SK-N-SH treated with all-trans-retinoic acid at 6 μM for 48 hours (cell line): Measurements from ENCODE around the gene GPATCH2.

Experiments
- ATAC-seq: fragments of 200-7000 bp; cut with Tn5 transposase; 3 replicates; pipeline ENCODE4 v1.9.1; 2020; ENCODE audit warnings: mild to moderate bottlenecking, moderate library complexity
- ARNTL ChIP-seq: fragments of 450-650 bp; formaldehyde crosslinking; IDR thresholded peaks from 2 replicates; pipeline ENCODE4 v1.5.0; 2020; ENCODE audit warnings: low read depth, mild to moderate bottlenecking, moderate library complexity, borderline replicate concordance
- BACH2 ChIP-seq: fragments of 250-450 bp; sonication (Bioruptor Pico); IDR thresholded peaks from 2 replicates; pipeline ENCODE4 v1.9.0; 2021; ENCODE audit warnings: mild to moderate bottlenecking, borderline replicate concordance
- CSDC2 ChIP-seq: fragments of 250-450 bp; sonication (Bioruptor Pico); IDR thresholded peaks from 2 replicates; pipeline ENCODE4 v1.5.0; 2020; ENCODE audit warnings: mild to moderate bottlenecking, moderate library complexity
- CSRNP3 ChIP-seq: fragments of 250-450 bp; sonication (Bioruptor Pico); IDR thresholded peaks from 2 replicates; pipeline ENCODE4 v1.5.1; 2021; ENCODE audit warnings: mild to moderate bottlenecking, moderate library complexity
- ESRRG ChIP-seq: fragments of 250-450 bp; sonication (Bioruptor Pico); IDR thresholded peaks from 2 replicates; pipeline ENCODE4 v1.6.1; 2021; ENCODE audit warnings: mild to moderate bottlenecking
- GLIS3 ChIP-seq: fragments of 250-450 bp; sonication (Bioruptor Pico); IDR thresholded peaks from 2 replicates; pipeline ENCODE4 v1.5.0; 2020; ENCODE audit warnings: mild to moderate bottlenecking, moderate library complexity
- ISL1 ChIP-seq: fragments of 250-450 bp; sonication (Bioruptor Pico); IDR thresholded peaks from 2 replicates; pipeline ENCODE4 v2.1.2; 2022; ENCODE audit warnings: mild to moderate bottlenecking, moderate library complexity
- OSR1 ChIP-seq: fragments of 250-450 bp; sonication (Bioruptor Pico); IDR thresholded peaks from 2 replicates; pipeline ENCODE4 v1.8.0; 2022; ENCODE audit warnings: moderate library complexity, mild to moderate bottlenecking, inconsistent platforms
- RARB ChIP-seq: fragments of 250-450 bp; sonication (Bioruptor Pico); IDR thresholded peaks from 2 replicates; pipeline ENCODE4 v1.8.0; 2021; ENCODE audit warnings: mild to moderate bottlenecking, moderate library complexity
- SNAI2 ChIP-seq: fragments of 250-450 bp; sonication (Bioruptor Pico); IDR thresholded peaks from 2 replicates; pipeline ENCODE4 v1.5.0; 2020; ENCODE audit warnings: mild to moderate bottlenecking, moderate library complexity
- TCF4 ChIP-seq: fragments of 250-450 bp; sonication (Bioruptor Pico); IDR thresholded peaks from 2 replicates; pipeline ENCODE4 v1.8.0; 2021; ENCODE audit warnings: mild to moderate bottlenecking, moderate library complexity, borderline replicate concordance
- TOX ChIP-seq: fragments of 250-450 bp; sonication (Bioruptor Pico); IDR thresholded peaks from 2 replicates; pipeline ENCODE4 v1.8.0; 2021; ENCODE audit warnings: mild to moderate bottlenecking, moderate library complexity, borderline replicate concordance
- ZC3H10 ChIP-seq: fragments of 250-450 bp; sonication (Bioruptor Pico); IDR thresholded peaks from 2 replicates; pipeline ENCODE4 v1.5.1; 2021; ENCODE audit warnings: mild to moderate bottlenecking, moderate library complexity
- ZFP3 ChIP-seq: fragments of 250-450 bp; sonication (Bioruptor Pico); IDR thresholded peaks from 2 replicates; pipeline ENCODE4 v1.5.0; 2020; ENCODE audit warnings: mild to moderate bottlenecking, moderate library complexity
- ZFP30 ChIP-seq: fragments of 450-650 bp; formaldehyde crosslinking; IDR thresholded peaks from 2 replicates; pipeline ENCODE4 v1.5.0; 2022; ENCODE audit warnings: mild to moderate bottlenecking, moderate library complexity
- ZNF565 ChIP-seq: fragments of 450-650 bp; formaldehyde crosslinking; conservative IDR thresholded peaks from 2 replicates; pipeline ENCODE4 v1.5.0; 2020; ENCODE audit warnings: low read depth, mild to moderate bottlenecking, moderate library complexity
- ZNF70 ChIP-seq: fragments of 450-650 bp; formaldehyde crosslinking; IDR thresholded peaks from 2 replicates; pipeline ENCODE4 v1.5.0; 2020; ENCODE audit warnings: mild to moderate bottlenecking, moderate library complexity
- ZNF8 ChIP-seq: fragments of 450-650 bp; formaldehyde crosslinking; IDR thresholded peaks from 2 replicates; pipeline ENCODE4 v1.5.0; 2020; ENCODE audit warnings: mild to moderate bottlenecking, moderate library complexity
- TF ChIP-seq, protein P1 (sequence below): fragments of 250-450 bp; sonication (Bioruptor Pico); IDR thresholded peaks from 2 replicates; pipeline ENCODE4 v1.8.0; 2021; ENCODE audit warnings: low read depth, mild to moderate bottlenecking, moderate library complexity, borderline replicate concordance
- TF ChIP-seq, protein P2 (sequence below): fragments of 250-450 bp; sonication (Bioruptor Pico); IDR thresholded peaks from 2 replicates; pipeline ENCODE4 v1.5.0; 2020; ENCODE audit warnings: mild to moderate bottlenecking, moderate library complexity

The GPATCH2 gene

DNA sequence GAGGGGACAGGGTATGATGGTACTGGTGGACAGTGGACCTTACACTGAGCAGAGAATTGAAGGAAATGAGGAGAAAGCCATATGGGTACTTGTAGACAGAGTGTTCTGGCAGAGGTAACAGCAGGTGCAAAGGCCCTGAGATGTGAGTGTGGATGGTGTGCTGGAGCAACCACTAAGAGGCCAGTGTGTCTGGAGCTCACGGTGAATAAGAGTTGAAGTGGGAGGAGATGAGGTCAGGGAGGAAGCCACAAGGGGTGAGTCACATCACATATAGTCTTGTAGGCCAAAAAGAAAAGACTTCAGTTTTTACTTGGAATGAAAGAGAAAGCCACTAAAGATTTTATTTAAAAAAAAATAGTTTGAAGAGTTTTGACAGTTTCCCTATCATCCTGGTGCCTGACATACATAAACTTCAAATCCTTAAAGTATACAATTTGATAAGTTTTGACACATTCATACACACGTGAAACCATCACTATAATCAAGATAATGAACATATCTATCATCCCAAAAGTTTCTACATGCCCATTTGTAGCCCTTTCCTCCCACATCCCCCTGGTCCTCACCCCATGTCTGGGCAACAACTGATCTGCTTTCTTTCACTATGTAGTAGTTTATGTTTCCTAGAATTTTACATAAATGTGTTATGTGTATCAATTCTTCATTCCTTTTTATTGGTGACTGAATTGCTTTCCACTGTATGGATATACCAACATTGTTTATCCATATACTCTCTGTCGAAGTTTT is 148.4 kb downstream of the GPATCH2 start:
- TF ChIP-seq TOX (CRISPR knock-in tag) (no peak), RARB (no peak), GLIS3 (CRISPR knock-in tag) (no peak), ZNF565 (CRISPR knock-in tag) (no peak), CSRNP3 (CRISPR knock-in tag) (no peak), ARNTL (CRISPR knock-in tag) (no peak), TCF4 (CRISPR knock-in tag) (no peak)
- TF ChIP-seq, protein P1, sequence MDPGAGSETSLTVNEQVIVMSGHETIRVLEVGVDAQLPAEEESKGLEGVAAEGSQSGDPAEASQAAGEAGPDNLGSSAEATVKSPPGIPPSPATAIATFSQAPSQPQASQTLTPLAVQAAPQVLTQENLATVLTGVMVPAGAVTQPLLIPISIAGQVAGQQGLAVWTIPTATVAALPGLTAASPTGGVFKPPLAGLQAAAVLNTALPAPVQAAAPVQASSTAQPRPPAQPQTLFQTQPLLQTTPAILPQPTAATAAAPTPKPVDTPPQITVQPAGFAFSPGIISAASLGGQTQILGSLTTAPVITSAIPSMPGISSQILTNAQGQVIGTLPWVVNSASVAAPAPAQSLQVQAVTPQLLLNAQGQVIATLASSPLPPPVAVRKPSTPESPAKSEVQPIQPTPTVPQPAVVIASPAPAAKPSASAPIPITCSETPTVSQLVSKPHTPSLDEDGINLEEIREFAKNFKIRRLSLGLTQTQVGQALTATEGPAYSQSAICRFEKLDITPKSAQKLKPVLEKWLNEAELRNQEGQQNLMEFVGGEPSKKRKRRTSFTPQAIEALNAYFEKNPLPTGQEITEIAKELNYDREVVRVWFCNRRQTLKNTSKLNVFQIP, result no peak
- peak; percentile 91 for ATAC-seq

- ATAC-seq, result no peak
- TF ChIP-seq, protein P1, result no peak
- TF ChIP-seq ARNTL (CRISPR knock-in tag), result no peak
- TF ChIP-seq ZNF70 (CRISPR knock-in tag), result no peak
- TF ChIP-seq, protein P2, sequence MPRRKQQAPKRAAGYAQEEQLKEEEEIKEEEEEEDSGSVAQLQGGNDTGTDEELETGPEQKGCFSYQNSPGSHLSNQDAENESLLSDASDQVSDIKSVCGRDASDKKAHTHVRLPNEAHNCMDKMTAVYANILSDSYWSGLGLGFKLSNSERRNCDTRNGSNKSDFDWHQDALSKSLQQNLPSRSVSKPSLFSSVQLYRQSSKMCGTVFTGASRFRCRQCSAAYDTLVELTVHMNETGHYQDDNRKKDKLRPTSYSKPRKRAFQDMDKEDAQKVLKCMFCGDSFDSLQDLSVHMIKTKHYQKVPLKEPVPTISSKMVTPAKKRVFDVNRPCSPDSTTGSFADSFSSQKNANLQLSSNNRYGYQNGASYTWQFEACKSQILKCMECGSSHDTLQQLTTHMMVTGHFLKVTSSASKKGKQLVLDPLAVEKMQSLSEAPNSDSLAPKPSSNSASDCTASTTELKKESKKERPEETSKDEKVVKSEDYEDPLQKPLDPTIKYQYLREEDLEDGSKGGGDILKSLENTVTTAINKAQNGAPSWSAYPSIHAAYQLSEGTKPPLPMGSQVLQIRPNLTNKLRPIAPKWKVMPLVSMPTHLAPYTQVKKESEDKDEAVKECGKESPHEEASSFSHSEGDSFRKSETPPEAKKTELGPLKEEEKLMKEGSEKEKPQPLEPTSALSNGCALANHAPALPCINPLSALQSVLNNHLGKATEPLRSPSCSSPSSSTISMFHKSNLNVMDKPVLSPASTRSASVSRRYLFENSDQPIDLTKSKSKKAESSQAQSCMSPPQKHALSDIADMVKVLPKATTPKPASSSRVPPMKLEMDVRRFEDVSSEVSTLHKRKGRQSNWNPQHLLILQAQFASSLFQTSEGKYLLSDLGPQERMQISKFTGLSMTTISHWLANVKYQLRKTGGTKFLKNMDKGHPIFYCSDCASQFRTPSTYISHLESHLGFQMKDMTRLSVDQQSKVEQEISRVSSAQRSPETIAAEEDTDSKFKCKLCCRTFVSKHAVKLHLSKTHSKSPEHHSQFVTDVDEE (CRISPR knock-in tag), result no peak
- TF ChIP-seq ZNF8, result no peak
- no peak for TF ChIP-seq ZFP30
- TF ChIP-seq ISL1, result no peak
- no peak for TF ChIP-seq ESRRG (CRISPR knock-in tag)
- TF ChIP-seq ZFP3 (CRISPR knock-in tag), result no peak
- no peak for TF ChIP-seq TCF4 (CRISPR knock-in tag)
- TF ChIP-seq OSR1 (CRISPR knock-in tag), result no peak
- no peak for TF ChIP-seq ZNF565 (CRISPR knock-in tag)
- no peak for TF ChIP-seq SNAI2
- no peak for TF ChIP-seq BACH2 (CRISPR knock-in tag)
- no peak for TF ChIP-seq TOX (CRISPR knock-in tag)
- no peak for TF ChIP-seq ZC3H10 (CRISPR knock-in tag)
- no peak for TF ChIP-seq CSDC2 (CRISPR knock-in tag)
Measured at GRCh38 chr1:217478450-217478849, 152.4 kb downstream of the GPATCH2 start.

- TF ChIP-seq SNAI2 (no peak), ESRRG (CRISPR knock-in tag) (no peak)
- no peak; the same call in 1 of the 3 replicates for ATAC-seq
Measured at GRCh38 chr1:217472915-217473314, 158.0 kb downstream of the GPATCH2 start.

GRCh38 chr1:217471403-217471802 is 159.5 kb downstream of the GPATCH2 start:
- ATAC-seq, result no peak
- TF ChIP-seq ARNTL (CRISPR knock-in tag) (no peak), TCF4 (CRISPR knock-in tag) (peak; percentile 69; the same call in 1 of the 2 replicates), TOX (CRISPR knock-in tag) (no peak), CSRNP3 (CRISPR knock-in tag) (no peak), ZNF70 (CRISPR knock-in tag) (no peak)
- TF ChIP-seq, protein P1, result no peak
